Measurements from ENCODE around the gene TIGIT.

TIGIT gene

GRCh38 chr3:114293838-114294535 lies at the start of gene TIGIT:
Gene TIGIT (plus strand): TSS chr3:114294028. CDS start chr3:114294062, 34 bp downstream.
- H3K4me3 ChIP-seq (ENCODE audit: low read depth, low read length) = no peak within 1 kb of the TSS
- TF ChIP-seq CTCF (IDR thresholded peaks at IDR 0.05; ENCODE audit: low read depth, low read length, missing control alignments) = no peak
- in situ Hi-C loops (cut with HindIII; ENCODE audit: low sequenced_read_pairs) = no loop called here
- DNase-seq (ENCODE audit: low read depth) = no peak

- no peak for DNase-seq (ENCODE audit: low read depth)
- in situ Hi-C loops (cut with HindIII; ENCODE audit: low sequenced_read_pairs) = no loop called here
- no peak overlapping the region for H3K4me3 ChIP-seq (ENCODE audit: low read depth, low read length)
- no peak for TF ChIP-seq CTCF (IDR thresholded peaks at IDR 0.05; ENCODE audit: low read depth, low read length, missing control alignments)
Observed at GRCh38 chr3:114252954-114253353, 40.9 kb upstream of the TIGIT start.

- no peak for TF ChIP-seq CTCF (IDR thresholded peaks at IDR 0.05; ENCODE audit: low read depth, low read length, missing control alignments)
- no peak for DNase-seq (ENCODE audit: low read depth)
- H3K4me3 ChIP-seq (ENCODE audit: low read depth, low read length) = no peak overlapping the region
- in situ Hi-C loops (cut with HindIII; ENCODE audit: low sequenced_read_pairs) = no loop called here
Observed at GRCh38 chr3:114253505-114253904, 40.3 kb upstream of the TIGIT start.

- in situ Hi-C loops (cut with HindIII; ENCODE audit: low sequenced_read_pairs) = no loop called here
- DNase-seq (ENCODE audit: low read depth) = no peak
- TF ChIP-seq CTCF (IDR thresholded peaks at IDR 0.05; ENCODE audit: low read depth, low read length, missing control alignments) = no peak
Observed at GRCh38 chr3:114259566-114259965, 34.3 kb upstream of the TIGIT start.

GRCh38 chr3:114260152-114260551 lies 33.7 kb upstream of the TIGIT start:
- no peak overlapping the region for H3K4me3 ChIP-seq (ENCODE audit: low read depth, low read length)
- in situ Hi-C loops (cut with HindIII; ENCODE audit: low sequenced_read_pairs) = no loop called here
- DNase-seq (ENCODE audit: low read depth) = no peak
- no peak for TF ChIP-seq CTCF (IDR thresholded peaks at IDR 0.05; ENCODE audit: low read depth, low read length, missing control alignments)

More at GRCh38 chr3:114259566-114259965, 34.3 kb upstream of the TIGIT start:
- no peak overlapping the region for H3K4me3 ChIP-seq (ENCODE audit: low read depth, low read length)

GRCh38 chr3:114270019-114270418 lies 23.8 kb upstream of the TIGIT start:
- no peak for TF ChIP-seq CTCF (IDR thresholded peaks at IDR 0.05; ENCODE audit: low read depth, low read length, missing control alignments)
- DNase-seq (ENCODE audit: low read depth) = no peak
- in situ Hi-C loops (cut with HindIII; ENCODE audit: low sequenced_read_pairs) = no loop called here
- no peak overlapping the region for H3K4me3 ChIP-seq (ENCODE audit: low read depth, low read length)

All from astrocyte of the cerebellum (primary cell).